CD4-positive, alpha-beta T cell treated with Interleukin-4 for 4 hours (primary cell): ENCODE results near the gene SOX6.

Experiments used
- DNase-seq: peaks from one replicate; pipeline ENCODE4 v3.0.0-alpha.2; 2020

The SOX6 gene

GRCh38 chr11:16363706-16364105 is 7.4 kb upstream of the SOX6 start:
- DNase-seq: no peak

GRCh38 chr11:16361108-16361865 is 4.9 kb upstream of the SOX6 start:
- DNase-seq: no peak

GRCh38 chr11:16359369-16359768 is 3.0 kb upstream of the SOX6 start:
- no peak for DNase-seq

GRCh38 chr11:16358726-16359125 is 2.4 kb upstream of the SOX6 start:
- no peak for DNase-seq

GRCh38 chr11:16357775-16358174 is 1.4 kb upstream of the SOX6 start:
- DNase-seq: no peak

- DNase-seq: no peak
Observed at GRCh38 chr11:16356761-16357393, 531 bp upstream of the SOX6 start.

- no peak for DNase-seq
Observed at GRCh38 chr11:16352707-16353106, 3.6 kb downstream of the SOX6 start.

GRCh38 chr11:16350125-16350524 is 6.2 kb downstream of the SOX6 start:
- no peak for DNase-seq

GRCh38 chr11:16347928-16348685 is 8.2 kb downstream of the SOX6 start:
- DNase-seq: no peak

GRCh38 chr11:16346975-16347374 is 9.4 kb downstream of the SOX6 start:
- DNase-seq: no peak

- no peak for DNase-seq
Observed at GRCh38 chr11:16341853-16342252, 14.5 kb downstream of the SOX6 start.

GRCh38 chr11:16338393-16338792 is 18.0 kb downstream of the SOX6 start:
- no peak for DNase-seq

- no peak for DNase-seq
Observed at GRCh38 chr11:16337421-16338213, 18.7 kb downstream of the SOX6 start.

- no peak for DNase-seq
Observed at GRCh38 chr11:16336721-16337120, 19.6 kb downstream of the SOX6 start.

GRCh38 chr11:16336204-16336603 is 20.1 kb downstream of the SOX6 start:
- DNase-seq: no peak

- no peak for DNase-seq
Observed at GRCh38 chr11:16335236-16335962, 20.9 kb downstream of the SOX6 start.

- no peak for DNase-seq
Observed at GRCh38 chr11:16326679-16327297, 29.6 kb downstream of the SOX6 start.

GRCh38 chr11:16322190-16322589 is 34.2 kb downstream of the SOX6 start:
- no peak for DNase-seq

GRCh38 chr11:16321148-16321547 is 35.2 kb downstream of the SOX6 start:
- no peak for DNase-seq

GRCh38 chr11:16318320-16318719 is 38.0 kb downstream of the SOX6 start:
- no peak for DNase-seq

- DNase-seq: no peak
Observed at GRCh38 chr11:16317712-16318111, 38.6 kb downstream of the SOX6 start.

- DNase-seq: no peak
Observed at GRCh38 chr11:16313846-16314245, 42.5 kb downstream of the SOX6 start.
